GM12891 (cell line): ENCODE measurements around the gene OR2A1.
"Not testable (repeated sequence)": the region's sequence is repeated elsewhere in the genome, so short reads cannot be mapped to it uniquely, and the experiment has no call there.

Source experiments
- DNase-seq: peaks from one replicate; pipeline ENCODE4 v3.0.0; 2011; ENCODE audit warnings: low spot score; ENCODE audit not compliant: insufficient read length
- FAIRE-seq: peaks from 2 replicates; lab custom pipeline; 2011; peaks lifted over from hg19 to GRCh38; lab: Jason Lieb, UNC

The OR2A1 gene

DNA sequence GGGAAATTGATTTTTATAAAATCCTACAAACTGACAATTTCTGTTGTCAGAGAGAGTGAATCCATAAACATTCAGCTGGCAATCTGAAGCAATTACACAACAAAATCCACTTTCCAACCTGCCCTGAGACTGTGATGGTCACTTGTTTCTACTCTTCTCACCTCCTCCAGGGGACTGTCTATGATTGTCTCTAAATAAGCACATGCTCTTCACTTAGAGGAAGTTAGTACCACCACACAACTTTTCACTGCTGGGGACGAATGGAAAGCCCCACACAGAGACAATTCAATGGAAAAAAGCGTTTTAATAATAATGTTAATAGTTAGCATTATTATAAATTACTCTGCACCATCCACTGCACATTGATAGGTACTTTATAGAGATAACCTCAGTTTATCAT is 7.3 kb downstream of the OR2A1 start:
- FAIRE-seq = not testable (repeated sequence)

DNA sequence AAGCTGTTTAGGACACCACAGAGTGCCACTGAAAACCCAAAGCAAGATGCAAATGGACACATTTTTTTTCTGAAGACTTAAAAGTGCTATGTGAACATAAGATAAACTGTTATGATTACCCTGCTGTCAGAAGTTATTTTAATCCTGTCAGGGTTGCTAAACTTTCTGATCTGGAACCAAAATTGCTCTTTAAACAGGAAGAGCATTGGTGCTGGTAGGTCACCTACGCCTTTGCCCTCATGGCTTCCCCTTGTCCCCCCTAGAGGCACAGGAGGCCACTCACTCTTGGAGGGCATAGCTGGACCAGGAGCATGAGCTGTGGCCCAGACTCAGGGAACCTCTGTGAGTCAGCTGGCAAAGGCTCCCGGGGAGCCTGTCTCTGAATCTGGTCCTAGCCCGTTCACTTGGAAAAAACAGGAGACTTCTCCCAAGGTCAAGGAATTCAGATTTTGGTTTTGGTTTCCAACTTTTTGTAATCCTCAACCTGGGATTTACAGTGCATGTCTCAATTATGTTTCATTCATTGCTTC is 9.5 kb downstream of the OR2A1 start:
- FAIRE-seq = peak; percentile 26
- not testable (repeated sequence) for DNase-seq

More for the DNA sequence above, 7.3 kb downstream of the OR2A1 start:
- DNase-seq = not testable (repeated sequence)

DNA sequence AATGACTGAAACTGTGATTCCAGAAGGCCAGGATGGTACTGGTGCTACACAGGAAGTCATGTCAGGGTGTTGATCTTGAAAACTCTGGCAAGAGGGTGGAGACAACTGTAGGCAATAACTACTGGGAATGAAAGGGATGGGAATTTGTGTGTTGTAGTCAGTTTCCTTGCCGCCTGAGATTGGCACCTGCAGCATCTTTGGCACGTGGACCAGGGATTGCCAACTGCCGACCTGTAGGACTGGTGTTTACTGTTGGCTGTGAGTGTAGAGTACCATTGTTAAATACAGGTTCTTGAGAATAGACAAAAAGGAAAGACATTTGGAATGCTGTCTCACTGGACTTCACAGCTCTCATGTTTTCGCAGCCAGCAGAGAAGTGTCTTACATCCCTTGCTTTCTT is 11.1 kb downstream of the OR2A1 start:
- FAIRE-seq = peak; percentile 74

DNA sequence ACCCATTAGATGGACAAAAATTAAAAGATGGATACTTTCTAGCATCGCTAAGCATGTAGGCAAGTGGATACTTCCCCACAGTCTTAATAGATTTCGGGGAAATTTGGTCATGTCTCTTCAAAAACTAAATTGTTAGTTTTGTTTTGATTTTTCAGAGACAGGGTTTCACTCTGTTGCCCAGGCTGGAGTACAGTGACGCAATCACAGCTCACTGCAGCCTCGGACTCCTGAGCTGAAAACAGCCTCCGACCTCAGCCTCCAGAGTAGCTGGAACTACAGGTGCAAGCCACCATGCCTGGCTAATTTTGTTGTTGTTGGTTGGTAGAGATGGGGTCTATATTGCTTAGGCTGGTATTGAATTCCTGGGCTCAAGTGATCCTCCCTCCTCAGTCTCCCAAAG is 13.6 kb downstream of the OR2A1 start:
- peak; percentile 71 for FAIRE-seq
- DNase-seq = not testable (repeated sequence)

More for the DNA sequence above, 11.1 kb downstream of the OR2A1 start:
- DNase-seq = not testable (repeated sequence)

DNA sequence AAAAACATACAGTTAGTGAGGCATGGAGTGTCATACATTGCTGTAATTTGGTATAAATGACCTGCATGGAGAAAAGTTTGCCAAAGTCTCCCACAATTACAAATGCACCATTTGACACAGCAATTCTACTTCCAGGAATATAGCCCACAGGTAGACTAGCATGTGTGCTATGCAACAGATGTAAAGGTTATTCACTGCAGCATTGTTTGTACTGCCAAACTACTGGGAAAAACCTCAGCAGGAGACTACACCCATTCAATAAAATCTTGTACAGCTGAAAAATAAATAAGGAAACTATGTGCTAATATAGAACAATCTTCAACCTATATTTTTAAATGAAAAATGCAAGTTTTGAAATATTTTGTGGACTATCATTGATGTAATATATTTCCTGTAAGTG is 17.8 kb downstream of the OR2A1 start:
- DNase-seq = not testable (repeated sequence)
- peak; percentile 31 for FAIRE-seq

DNA sequence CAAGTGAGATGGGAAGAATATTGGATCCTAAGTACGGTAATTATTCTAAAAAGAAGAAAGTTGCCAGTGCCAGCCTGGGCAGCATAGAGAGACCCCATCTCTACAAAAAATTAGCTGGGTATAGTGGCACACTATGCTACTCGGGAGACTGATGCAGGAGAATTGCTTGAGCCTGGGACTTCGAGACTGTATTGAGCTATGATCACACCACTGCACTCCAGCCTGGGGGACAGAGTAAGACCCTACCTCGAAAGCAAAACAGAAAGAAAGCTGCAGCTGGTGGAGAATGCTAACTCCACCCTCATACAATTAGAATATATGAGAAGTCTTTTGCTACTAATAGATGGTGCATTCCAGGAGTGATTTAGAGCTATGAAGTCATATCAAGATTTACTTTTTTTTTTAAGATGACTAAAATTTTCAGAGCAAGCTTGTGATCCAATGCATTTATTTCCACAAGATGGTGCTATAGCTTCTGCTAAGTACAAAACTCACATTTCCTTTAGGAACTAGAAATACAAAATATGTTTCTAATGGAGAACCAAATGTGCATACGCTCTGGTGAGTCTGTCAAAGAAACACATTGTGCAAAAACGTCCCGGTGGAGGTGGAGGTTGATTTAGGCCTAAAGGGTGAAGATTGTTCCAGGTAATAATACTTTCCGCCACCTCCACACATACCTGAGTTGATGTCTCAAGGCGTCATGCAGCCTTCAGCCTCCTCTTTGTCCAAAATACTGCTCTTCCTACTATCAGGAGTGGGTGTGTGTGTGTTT is 19.2 kb downstream of the OR2A1 start:
- DNase-seq = not testable (repeated sequence)
- peak; percentile 90 for FAIRE-seq

DNA sequence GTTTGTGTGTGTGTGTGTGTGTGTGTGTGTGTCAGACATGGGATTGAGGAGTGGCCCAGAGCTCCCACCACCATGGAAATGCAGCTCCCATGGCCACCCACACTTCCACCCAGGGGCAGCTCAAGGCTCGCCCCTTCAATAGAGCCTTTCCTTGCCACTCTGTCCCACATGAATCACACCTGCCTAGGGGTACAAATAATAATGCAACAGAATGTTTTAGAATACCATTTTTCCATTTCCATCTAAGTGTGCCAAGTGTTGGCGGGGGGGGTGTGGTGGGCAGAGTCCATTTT is 19.7 kb downstream of the OR2A1 start:
- FAIRE-seq, DNase-seq: not testable (repeated sequence)

DNA sequence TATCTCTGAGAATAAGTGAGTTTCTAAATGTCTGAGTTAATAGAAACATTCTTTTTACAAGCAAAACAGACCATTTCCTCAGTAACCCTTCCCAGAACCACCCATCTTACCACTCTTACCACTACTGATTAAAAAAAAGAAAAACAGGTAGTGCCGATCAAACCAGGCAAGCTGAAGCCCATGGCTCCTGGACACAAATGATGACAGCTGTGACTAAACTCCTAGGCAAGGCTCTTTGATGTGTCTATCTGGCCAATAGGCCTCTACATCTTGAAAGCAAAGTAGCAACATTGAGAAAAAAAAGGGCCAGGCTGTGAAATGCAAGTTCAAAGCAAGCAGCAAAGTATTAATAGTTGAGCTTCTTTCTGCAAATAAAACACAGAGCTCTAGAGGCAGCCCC is 36.4 kb downstream of the OR2A1 start:
- DNase-seq = not testable (repeated sequence)
- peak; percentile 89 for FAIRE-seq

DNA sequence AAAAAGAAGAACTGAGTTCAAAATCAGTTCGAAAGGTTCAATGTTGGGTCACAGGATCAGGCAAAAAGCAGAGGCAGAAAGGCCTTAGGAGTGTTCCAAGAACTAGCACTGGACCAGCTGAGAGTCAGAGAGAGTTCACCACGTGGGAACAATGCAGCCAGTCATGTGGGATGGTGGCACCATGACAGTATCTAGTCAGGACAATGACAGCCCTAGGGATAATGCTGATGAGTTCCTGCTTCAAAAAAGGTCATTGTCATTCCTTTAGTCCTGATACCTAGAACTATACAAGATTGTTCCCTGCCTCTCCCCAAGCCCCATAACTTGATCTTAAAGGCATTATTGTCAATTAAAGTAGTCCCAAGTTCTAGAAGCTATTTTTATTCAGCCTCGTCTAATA is 39.4 kb downstream of the OR2A1 start:
- FAIRE-seq = peak; percentile 50
- not testable (repeated sequence) for DNase-seq

DNA sequence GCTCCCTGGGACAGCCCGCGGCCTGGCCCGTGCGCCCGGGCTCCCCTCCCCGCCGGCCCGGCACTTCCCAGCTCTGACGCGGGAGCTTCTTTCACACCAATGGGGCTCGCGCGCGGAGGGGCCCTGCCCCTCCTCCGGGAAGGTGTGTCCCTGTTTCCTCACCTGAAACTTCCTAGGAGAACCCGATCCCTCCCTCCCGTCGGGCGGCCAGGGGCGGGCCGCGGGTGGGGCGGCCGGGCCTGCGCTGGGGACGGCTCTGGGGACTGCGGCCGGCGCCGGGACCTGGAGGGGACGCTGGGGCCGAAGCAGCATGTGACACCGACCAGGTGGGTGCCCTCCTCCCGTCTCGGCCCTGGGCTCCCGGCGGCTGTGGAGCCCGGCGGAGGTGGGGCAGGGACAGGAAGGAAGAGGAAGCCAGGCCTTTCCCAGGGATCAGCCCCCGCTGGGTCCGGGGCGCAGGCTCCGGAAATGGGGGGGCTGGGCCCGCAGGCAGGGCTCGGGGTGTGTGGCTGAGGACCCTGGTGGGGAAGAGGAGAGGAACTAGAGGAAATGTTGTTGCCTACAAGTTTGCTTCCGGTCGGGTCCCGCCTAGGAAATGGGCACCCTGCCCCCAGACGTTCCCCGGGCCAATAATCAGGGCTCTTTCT is 43.1 kb downstream of the OR2A1 start, which contains the start of gene ARHGEF5:
Gene ARHGEF5, plus strand, starts transcription at position 227 of the 647 bp plus-strand sequence. CDS start 7,268 bp downstream, outside the sequence.
- not testable (repeated sequence) for DNase-seq, FAIRE-seq

DNA sequence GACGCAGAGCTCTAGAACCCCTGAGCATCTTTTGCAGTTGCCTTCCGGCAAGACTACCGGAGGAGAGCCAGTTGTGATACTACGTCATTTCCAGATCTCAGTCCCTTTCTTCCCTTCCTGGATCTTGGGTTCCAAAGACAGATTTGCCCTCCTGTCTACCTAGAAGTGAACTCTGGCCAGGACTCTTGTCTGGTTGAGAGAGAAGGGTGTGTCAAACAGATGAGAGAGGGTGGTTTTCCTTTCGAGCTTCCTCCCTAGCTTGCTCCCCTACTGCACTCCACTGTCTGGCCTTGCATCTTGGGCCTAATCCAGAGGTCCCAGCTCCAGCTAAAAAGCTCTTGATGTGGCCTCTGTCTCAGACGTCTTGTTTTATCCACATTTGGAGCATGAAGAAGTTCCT is 44.0 kb downstream of the OR2A1 start:
- DNase-seq, FAIRE-seq: not testable (repeated sequence)

DNA sequence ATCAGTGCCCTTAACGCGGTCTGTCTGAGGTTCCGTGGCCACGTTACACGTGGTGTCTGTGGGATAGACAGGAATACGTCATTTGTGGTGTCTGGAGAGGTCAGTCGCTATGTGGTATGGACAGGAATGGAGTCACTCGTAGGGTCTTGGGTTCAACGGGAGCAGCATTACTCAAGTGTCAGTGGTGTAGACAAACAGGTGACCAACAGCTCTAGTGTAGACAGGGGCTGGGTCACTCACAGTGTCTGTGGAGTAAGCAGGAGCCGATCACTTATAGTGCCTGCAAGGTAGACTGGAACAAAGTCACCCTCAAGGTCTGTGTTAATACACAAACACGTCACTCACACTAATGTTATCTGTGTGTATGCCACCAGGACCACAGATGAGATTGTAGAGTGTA is 44.6 kb downstream of the OR2A1 start:
- not testable (repeated sequence) for FAIRE-seq, DNase-seq

DNA sequence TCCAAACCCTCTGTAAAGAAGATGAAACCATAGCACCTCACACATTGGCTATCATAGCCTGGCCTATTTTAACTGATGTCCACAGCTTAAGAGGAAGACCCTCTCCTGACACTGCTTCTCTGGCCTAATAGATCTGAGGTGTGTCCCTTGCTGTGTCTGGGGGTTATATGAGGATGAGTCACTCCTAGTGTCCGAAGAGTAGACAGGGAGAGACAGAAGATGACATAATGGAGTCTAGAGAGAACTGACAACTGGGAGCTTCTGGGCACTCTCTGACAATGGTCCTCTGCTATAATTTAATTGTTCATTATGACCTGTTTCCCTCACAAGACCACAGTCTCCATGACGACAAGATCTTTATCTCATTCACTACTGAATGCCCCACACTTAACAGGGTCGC is 49.8 kb downstream of the OR2A1 start:
- not testable (repeated sequence) for DNase-seq, FAIRE-seq

DNA sequence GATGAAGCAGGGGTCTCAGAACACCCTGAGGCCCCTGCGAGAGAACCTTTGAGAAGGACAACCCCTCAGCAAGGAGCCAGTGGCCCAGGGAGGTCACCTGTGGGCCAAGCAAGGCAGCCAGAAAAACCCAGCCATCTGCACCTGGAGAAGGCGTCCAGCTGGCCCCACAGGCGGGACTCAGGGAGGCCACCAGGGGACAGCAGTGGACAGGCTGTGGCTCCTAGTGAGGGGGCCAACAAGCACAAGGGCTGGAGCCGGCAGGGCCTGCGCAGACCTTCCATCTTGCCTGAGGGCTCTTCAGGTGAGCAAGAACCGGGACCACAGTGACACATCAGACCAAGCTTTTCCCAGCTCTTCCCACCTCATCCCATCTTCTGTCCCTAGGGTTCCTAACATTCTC is 53.3 kb downstream of the OR2A1 start:
- not testable (repeated sequence) for FAIRE-seq, DNase-seq

DNA sequence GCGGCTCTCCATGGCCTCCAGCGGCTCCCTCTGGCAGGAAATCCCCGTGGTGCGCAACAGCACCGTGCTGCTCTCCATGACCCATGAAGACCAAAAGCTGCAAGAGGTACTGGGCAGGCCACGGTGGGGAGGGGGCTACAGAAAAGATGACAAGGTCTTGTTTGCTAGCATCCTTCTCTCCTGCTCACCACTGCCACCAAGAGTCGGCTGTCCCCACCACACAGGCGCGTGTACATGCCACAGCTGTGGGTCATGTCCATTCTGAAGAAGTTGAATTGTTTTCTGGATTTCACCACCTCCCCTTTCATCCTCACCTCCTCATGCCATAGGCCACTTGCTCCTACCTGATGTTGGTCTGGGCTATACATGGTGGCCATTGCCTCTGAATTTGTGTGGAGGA is 55.0 kb downstream of the OR2A1 start:
- DNase-seq, FAIRE-seq: not testable (repeated sequence)

DNA sequence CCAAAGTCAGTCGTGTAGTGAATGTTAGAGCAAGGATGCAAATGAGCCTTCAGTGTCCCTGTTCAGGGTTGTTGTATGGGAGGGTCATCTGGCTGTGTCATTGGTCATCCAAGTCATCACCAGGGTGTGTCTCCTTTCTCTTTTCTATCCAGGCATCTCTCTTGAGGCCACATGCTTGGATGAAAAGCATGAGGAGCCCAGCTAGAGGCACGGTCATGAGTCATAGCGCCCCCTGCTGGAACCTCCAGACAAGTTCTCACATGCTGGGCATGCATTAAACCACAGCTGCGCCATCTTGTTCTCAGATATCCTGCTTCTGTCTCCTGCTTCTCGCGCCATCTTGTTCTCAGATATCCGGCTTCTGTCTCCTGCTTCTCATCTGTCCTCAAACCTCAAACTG is 57.0 kb downstream of the OR2A1 start:
- FAIRE-seq = peak; percentile 13
- not testable (repeated sequence) for DNase-seq
